GM21528 (cell line): Measurements from ENCODE around the gene KCNB1.

Source experiments
- ATAC-seq: cut with Tn5 transposase; IDR thresholded peaks from one replicate; pipeline ENCODE4 v1.9.1; 2021; ENCODE audit warnings: mild to moderate bottlenecking, moderate library complexity; ENCODE audit not compliant: unreplicated experiment, low FRiP score

The KCNB1 gene

GRCh38 chr20:49366687-49367086 lies 115.8 kb downstream of the KCNB1 start:
- ATAC-seq, result no peak

GRCh38 chr20:49361862-49362660 lies 120.4 kb downstream of the KCNB1 start:
- ATAC-seq, result no peak

DNA sequence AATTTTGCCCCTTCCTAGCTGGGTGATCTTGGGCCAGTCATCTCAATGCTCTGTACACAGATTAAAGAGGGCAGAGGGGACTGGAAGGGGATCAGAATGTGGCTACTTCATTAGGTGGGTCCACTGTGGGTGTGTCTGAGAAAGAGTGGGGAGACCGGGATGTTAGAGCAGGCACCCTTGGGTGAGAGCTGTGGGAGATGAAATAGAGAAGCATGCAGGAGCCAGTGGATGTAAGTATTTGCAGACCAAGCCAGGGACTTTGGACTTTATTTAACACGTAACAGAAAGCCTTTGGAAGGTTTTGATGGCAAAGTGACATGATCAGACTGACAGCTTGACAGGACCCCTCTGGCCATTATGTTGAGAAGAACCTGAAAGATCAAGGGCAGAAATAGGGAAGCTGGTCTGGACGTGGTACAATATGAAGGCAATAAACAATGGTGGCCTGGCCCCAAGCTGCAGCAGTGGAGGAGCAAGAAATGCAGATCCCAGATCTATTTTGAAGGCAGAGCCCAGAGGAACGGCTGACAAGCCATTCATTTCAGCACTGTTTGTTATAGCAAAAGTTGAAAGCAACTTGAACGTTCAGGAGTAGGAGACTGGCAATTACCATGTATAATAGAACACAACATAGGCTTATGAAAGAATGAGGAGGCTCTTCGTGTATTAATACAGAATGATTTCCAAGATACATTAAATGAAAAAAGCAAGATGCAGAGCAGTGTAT lies 122.1 kb downstream of the KCNB1 start:
- no peak for ATAC-seq

GRCh38 chr20:49356676-49357075 lies 125.8 kb downstream of the KCNB1 start:
- ATAC-seq, result no peak

GRCh38 chr20:49354673-49355072 lies 127.8 kb downstream of the KCNB1 start:
- ATAC-seq, result no peak

DNA sequence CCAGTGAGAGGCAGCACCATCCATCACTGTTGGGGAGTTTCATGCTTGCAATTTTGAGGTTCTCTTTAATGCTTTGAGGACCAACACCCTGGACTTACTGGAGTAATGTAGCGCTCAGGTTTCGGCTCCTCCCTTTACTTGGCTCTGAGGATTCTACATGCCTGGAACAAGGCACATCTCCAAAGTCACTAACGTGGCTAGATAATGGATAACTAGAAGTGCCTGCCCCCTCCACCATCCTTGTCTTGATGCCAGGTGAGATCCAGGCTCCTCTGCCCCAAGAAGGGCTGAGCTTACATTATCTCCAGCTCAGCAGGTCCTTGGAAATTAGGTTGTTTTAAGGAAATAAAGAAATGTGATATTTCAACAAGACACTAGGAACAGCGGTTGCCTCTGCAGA lies 129.1 kb downstream of the KCNB1 start:
- no peak for ATAC-seq

DNA sequence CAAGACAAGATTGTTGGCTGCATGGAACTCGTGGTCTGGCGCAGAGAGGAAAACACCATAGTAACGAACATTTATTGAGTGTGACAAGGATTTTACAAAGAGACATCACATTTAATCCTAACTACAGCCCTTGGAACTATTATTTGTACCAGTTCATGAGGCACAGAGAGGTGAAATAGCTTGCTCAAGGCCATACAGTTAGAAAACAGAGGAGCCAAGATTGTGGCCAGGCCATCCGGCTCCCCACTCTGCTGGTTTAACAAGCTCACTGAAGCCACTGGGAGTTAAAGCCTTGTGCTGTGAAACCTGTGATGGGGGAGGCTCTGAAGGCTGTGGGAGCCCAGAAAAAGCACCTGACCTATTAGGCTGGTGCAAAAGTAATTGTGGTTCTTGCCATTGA lies 129.7 kb downstream of the KCNB1 start:
- ATAC-seq, result no peak

DNA sequence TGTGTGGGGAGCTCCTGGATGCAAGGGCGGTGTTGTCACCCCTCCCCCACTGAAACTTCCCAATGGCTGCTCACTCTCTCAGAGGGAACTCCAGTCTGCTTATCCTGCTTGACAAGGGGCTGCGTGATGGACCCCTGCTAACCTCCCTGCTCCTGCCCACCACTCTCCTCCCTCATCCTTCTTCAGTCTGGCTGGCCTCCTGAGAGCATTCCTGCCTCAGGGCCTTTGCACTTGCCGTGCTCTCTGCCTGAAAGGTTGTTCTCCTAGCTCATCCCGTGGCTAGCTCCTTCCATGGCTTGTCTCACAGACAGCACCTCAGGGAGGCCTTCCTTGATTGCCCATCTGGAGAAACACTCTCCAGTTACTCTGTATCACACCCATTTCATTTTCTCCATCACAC lies 130.7 kb downstream of the KCNB1 start:
- no peak for ATAC-seq

- no peak for ATAC-seq
These were observed 132.7 kb downstream of the KCNB1 start for GRCh38 chr20:49349694-49350252.

DNA sequence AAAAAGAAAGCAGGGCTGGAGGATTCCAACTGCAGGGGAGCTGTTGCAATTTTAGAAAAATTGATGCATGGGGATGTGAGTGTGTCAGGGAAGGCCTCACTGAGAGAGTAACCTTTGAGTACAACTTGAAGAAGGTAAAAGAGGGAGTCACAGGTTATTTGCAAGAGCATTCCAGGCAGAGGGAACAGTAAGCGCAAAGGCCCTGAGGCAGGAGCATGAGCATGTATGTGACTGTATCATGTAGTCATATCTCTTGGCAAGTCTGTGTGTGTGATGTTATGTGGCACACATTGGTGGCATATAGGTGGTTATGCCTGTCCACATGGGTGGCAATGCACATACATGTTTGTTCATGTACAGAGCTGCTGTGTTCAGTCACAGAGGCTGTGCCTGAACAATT lies 133.4 kb downstream of the KCNB1 start:
- no peak for ATAC-seq

DNA sequence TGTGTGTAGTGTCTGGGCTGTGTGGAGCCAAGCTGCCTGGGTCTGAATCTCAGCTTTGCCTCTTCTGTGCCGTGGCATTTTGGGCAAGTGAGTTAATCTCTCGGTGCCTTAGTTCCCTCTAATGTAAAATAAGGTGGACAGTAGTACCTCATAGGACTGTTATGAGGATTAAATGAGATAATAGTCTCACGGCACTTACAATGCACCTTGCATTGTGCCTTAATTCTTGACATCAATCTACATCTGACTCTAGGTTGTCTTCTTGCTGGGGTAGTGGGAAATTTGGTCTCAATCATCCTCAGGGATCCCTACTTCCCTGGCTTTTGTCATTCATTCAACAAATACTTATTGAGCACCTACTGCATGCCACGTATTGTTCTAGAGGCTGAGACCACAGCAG lies 133.9 kb downstream of the KCNB1 start:
- ATAC-seq, result no peak

DNA sequence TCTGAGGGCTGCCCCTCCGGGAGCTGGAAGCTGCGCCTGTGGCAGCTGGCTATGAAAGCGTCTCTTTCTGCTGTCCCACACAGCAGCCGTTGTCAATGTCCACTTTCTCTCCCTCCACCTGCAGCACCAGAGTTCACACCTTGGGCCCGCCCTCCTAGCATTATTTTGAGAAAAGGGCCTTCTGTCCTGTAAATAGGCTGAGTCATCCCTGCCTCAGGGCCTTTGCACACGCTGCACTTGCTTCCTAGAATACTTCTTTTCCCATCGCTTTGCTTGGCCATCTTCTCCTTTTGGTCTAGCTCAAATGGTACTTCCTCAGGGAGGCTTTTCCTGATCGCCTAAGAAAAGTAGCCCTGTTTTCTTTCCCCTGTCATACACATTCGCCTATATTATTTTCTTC lies 135.3 kb downstream of the KCNB1 start:
- no peak for ATAC-seq

DNA sequence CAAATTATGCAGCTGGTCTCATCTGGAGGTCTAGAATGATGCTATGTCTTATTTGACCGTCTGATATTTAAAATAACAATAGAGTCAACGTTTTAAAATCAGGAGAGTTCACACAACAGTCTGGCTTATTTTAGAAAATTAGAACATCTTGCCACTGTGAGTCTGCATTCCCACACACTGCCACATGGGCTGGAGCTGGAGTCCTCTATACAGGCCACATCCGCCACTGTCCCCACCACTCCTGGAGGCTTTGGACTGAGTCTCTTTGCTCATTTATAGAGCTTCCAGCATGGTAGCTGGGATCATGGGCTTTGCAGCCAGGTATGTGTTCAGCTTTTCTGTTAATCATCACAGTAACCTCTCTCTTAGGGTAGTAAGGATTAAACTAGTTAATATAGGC lies 135.8 kb downstream of the KCNB1 start:
- no peak for ATAC-seq

- no peak for ATAC-seq
These were observed 136.9 kb downstream of the KCNB1 start for GRCh38 chr20:49345524-49345923.

DNA sequence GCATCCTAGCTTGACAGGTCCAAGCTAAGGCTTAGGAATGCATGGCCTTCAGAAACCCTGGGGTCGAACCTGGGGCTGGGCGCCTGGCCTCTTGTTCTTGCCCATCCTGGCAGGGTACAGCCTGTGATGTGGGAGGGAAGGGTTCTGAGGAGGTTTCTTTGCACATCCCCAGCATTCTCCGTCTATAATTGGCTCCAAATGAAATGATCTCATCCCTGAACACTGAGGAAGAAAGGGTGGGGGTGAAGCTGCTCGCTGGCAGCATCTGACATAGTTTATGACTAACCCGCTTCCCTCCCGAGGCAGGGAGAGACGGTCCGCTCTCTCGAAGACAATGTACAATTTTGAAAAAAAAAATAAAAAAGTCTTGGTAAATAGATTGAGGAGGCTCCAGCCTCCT lies 137.5 kb downstream of the KCNB1 start:
- ATAC-seq, result no peak

GRCh38 chr20:49344140-49344539 lies 138.3 kb downstream of the KCNB1 start:
- no peak for ATAC-seq

DNA sequence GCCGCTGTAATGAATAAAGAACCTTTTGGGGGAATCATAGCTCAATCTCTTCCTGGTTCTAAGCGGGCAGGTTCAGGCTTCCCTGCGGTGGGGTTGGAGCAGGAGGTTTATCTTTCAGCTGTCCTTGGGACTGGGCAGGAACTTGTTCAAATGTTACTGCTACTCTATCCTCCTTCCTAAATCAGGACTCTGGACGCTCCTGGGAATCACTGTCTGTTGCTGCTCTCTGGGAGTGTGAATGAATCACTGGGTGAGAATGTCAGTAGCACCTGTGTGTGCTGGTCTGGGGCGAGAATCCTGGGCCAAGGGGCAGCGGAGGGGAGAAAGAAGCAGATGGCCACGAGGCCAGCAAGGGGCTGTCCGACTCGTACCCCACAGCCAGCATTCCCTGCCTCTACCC lies 139.2 kb downstream of the KCNB1 start:
- ATAC-seq, result no peak

- no peak for ATAC-seq
These were observed 142.1 kb downstream of the KCNB1 start for GRCh38 chr20:49340161-49340966.

DNA sequence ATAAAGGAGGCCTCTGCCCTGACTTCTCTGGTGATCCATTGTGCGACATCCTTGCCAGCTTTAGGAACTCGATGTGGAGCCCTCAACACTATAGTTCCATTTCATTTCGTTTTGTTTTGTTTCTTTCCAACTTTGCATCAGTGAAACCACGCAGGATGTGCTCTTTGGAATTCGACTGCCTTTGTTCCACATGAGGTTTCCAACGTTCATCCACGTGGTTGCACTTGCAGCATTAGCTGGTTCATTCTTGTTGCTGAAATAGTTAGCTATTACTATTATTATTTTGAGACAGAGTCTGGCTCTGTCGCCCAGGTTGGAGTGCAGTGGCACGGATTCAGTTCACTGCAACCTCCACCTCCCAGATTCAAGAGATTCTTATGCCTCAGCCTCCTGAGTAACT lies 143.3 kb downstream of the KCNB1 start:
- no peak for ATAC-seq

GRCh38 chr20:49338061-49338460 lies 144.4 kb downstream of the KCNB1 start:
- ATAC-seq, result no peak

DNA sequence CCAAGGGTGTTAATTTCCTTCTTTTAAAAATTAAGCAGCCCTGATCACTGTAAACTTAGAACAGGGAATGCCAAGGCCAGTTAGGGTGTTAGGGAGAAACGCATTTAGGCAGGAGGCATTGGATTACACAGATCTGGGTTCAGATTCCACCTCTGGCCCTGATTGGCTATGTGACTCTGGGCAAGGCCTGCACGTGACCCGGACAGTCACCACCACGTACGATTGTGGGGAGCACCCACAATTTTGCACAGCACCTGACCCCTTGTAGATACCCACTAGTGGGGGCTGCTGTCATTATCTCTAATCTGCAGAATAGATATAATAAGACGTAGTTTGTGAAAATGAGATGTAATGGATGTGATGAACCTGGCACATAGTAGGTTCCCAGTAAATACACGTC lies 145.1 kb downstream of the KCNB1 start:
- ATAC-seq, result no peak
